ENCODE results near the gene EXD3.
"Not testable (repeated sequence)": the region's sequence is repeated elsewhere in the genome, so short reads cannot be mapped to it uniquely, and the experiment has no call there.

EXD3 gene

GRCh38 chr9:137265496-137266161, 157.3 kb downstream of the EXD3 start:
- DNase-seq (ENCODE audit: low spot score), result no peak
- in situ Hi-C loops (cut with MboI; ENCODE audit: low sequenced_read_pairs, unreplicated experiment), result no loop called here
- no peak for TF ChIP-seq CTCF (IDR thresholded peaks at IDR 0.05; ENCODE audit: borderline replicate concordance, control extremely low read depth, extremely low read depth, insufficient read depth, missing control alignments)

GRCh38 chr9:137264067-137264466, 158.9 kb downstream of the EXD3 start:
- TF ChIP-seq CTCF (IDR thresholded peaks at IDR 0.05; ENCODE audit: borderline replicate concordance, control extremely low read depth, extremely low read depth, insufficient read depth, missing control alignments), result no peak
- in situ Hi-C loops (cut with MboI; ENCODE audit: low sequenced_read_pairs, unreplicated experiment), result no loop called here
- no peak for DNase-seq (ENCODE audit: low spot score)

DNA sequence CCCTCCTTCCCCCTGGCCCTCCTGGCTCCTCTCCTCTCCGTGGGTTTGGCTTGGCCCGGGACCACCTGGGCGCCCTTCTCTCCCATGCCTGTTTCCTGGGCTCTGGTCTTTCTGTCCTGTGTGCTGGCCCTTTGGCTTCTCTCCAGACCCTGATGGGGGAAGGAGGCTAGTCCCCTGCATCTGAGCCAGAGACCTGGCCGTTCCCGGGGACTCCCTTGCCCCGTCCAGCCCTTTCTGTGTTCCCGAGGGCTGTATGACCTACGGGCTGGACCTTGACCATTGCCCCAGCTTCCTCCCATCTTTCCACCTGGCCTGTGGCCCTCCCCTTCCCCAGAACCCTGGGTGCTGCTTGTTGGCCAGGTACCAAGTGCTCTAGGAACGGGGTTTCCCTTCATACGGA, 159.5 kb downstream of the EXD3 start:
- no peak for TF ChIP-seq CTCF (IDR thresholded peaks at IDR 0.05; ENCODE audit: borderline replicate concordance, control extremely low read depth, extremely low read depth, insufficient read depth, missing control alignments)
- no peak for DNase-seq (ENCODE audit: low spot score)

GRCh38 chr9:137262909-137263285, 160.1 kb downstream of the EXD3 start:
- in situ Hi-C loops (cut with MboI; ENCODE audit: low sequenced_read_pairs, unreplicated experiment), result no loop called here
- TF ChIP-seq CTCF (IDR thresholded peaks at IDR 0.05; ENCODE audit: borderline replicate concordance, control extremely low read depth, extremely low read depth, insufficient read depth, missing control alignments), result no peak
- no peak for DNase-seq (ENCODE audit: low spot score)

More for the DNA sequence above, 159.5 kb downstream of the EXD3 start:
- in situ Hi-C loops (cut with MboI; ENCODE audit: low sequenced_read_pairs, unreplicated experiment), result no loop called here

DNA sequence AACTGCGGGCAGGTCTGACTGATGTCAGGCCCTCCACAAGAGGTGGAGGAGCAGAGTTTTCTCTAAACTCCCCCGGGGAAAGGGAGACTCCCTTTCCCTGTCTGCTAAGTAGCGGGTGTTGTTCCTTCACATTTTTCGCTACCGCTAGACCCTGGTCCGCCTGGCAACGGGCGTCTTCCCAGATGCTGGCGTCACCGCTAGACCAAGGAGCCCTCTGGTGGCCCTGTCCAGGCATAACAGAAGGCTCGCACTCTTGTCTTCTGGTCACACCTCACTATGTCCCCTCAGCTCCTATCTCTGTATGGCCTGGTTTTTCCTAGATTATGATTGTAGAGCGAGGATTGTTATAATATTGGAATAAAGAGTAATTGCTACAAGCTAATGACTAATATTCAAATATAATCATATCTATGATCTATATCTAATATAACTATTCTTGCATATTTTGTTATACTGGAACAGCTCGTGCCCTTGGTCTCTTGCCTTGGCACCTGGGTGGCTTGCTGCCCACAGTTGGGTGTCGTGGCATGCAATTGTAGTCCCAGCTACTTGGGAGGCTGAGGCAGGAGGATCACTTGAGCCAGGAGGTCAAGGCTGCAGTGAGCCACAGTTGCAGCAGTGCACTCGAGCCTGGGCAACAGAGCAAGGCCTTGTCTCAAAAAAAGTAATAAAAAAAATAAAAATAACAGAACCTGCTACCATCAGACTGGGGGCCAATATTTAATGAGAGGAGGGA, 160.6 kb downstream of the EXD3 start:
- in situ Hi-C loops (cut with MboI; ENCODE audit: low sequenced_read_pairs, unreplicated experiment); DNase-seq (ENCODE audit: low spot score): not testable (repeated sequence)
